ENCODE data around the gene ST3GAL3.

The ST3GAL3 gene

DNA sequence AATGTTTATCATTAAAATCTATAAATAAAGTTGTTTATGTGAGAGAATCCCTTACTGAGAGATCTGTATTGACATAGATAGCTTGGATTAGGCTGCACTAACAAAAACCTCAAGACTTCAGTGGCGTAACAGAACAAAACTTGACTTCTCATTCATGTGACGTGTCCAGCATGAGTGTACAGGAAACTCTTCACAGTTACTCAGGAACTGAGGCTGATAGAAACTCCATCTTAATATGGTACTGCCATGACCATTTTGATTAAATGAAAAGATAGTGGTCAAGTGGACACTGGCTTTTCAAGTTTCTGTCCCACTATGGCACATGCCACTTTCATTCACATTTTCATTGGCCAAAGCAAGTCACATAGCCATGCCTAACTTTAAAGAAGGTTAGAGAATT, 3.7 kb downstream of the ST3GAL3 start:
- no peaks in the 10 kb centered on the region for H3K9me3 ChIP-seq (ENCODE audit: insufficient read depth, low read length, severe bottlenecking)
- no peak for TF ChIP-seq EZH2 (IDR thresholded peaks at IDR 0.05; ENCODE audit: borderline replicate concordance, low read depth, low read length, severe bottlenecking)
- TF ChIP-seq, protein P1, sequence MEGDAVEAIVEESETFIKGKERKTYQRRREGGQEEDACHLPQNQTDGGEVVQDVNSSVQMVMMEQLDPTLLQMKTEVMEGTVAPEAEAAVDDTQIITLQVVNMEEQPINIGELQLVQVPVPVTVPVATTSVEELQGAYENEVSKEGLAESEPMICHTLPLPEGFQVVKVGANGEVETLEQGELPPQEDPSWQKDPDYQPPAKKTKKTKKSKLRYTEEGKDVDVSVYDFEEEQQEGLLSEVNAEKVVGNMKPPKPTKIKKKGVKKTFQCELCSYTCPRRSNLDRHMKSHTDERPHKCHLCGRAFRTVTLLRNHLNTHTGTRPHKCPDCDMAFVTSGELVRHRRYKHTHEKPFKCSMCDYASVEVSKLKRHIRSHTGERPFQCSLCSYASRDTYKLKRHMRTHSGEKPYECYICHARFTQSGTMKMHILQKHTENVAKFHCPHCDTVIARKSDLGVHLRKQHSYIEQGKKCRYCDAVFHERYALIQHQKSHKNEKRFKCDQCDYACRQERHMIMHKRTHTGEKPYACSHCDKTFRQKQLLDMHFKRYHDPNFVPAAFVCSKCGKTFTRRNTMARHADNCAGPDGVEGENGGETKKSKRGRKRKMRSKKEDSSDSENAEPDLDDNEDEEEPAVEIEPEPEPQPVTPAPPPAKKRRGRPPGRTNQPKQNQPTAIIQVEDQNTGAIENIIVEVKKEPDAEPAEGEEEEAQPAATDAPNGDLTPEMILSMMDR (IDR thresholded peaks at IDR 0.05; ENCODE audit: borderline replicate concordance, extremely low read depth, low read length, poor library complexity, severe bottlenecking): no peak
- peaks cover 24% of the 10 kb centered on the region for H3K4me1 ChIP-seq (ENCODE audit: insufficient read depth, low read length)

DNA sequence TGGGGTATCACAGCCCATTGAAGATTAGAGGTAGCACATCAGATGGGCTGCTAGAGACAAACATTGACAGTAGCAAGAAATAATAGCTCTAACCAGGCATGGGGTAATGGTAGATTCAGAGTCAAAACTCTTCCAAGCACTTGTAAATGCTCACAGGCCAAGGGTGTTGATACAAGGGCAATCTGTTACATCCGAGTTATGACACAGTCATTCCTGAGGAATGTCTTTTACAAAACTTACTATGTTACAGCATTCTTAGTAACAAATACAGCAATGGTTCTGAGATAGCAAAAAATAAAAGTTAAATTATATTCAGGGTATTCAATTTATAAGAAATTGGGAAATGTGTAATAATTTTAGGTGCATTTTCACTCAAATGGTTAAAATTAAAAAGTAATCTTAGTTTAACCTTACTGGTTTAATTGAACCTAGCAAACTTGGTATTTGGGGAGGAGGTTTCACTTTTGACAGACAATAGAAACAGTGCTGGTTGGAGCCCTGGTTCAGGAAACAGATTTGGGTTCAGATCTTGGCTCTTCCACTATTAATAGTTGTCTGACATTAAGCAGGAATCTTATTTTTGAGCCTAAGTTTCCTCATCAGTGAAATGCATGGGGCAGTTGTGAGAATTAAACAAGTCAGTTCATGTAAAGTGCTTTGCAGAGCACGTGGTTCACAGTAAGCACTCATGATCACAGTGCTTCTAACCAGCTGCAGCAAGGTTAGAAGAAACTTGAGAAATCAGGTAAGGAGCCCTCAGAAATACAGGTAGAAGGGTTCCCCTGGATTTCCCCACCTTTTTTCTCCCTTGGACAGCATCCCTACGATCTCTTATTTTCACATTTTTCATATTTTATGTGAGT, 4.4 kb downstream of the ST3GAL3 start:
- H3K79me2 ChIP-seq (ENCODE audit: insufficient read depth, low read length): peaks cover 61% of the 10 kb centered on the region
- no peak for DNase-seq
- no peak overlapping the region for H2AFZ ChIP-seq (ENCODE audit: low read depth, low read length)
- H3K27me3 ChIP-seq (ENCODE audit: insufficient read depth, low read length, poor library complexity): no peaks in the 10 kb centered on the region
- no peak overlapping the region for H3K27ac ChIP-seq (ENCODE audit: low read length)
- peaks cover 3% of the 10 kb centered on the region; the same call in 1 of the 2 replicates for H4K20me1 ChIP-seq (ENCODE audit: insufficient read depth, low read length)
- H3K4me2 ChIP-seq (ENCODE audit: insufficient read depth, low read length): no peak overlapping the region
- ATAC-seq (ENCODE audit: insufficient read depth, low read depth): no peak
- no peak overlapping the region for H3K4me3 ChIP-seq (ENCODE audit: low read depth in 1 of 2, low read length in 2 of 2)
- TF ChIP-seq, protein P1 (IDR thresholded peaks at IDR 0.05; ENCODE audit: borderline replicate concordance, extremely low read depth, low read length, poor library complexity, severe bottlenecking): no peak
- no peak for TF ChIP-seq EZH2 (IDR thresholded peaks at IDR 0.05; ENCODE audit: borderline replicate concordance, low read depth, low read length, severe bottlenecking)
- no peak overlapping the region for H3K9ac ChIP-seq (ENCODE audit: low read depth, low read length)
- peaks cover 17% of the 10 kb centered on the region for H3K4me1 ChIP-seq (ENCODE audit: insufficient read depth, low read length)
- peaks cover 29% of the 10 kb centered on the region for H3K36me3 ChIP-seq (ENCODE audit: insufficient read depth, low read length)
- H3K9me3 ChIP-seq (ENCODE audit: insufficient read depth, low read length, severe bottlenecking): no peaks in the 10 kb centered on the region

More for the DNA sequence above, 3.7 kb downstream of the ST3GAL3 start:
- DNase-seq: no peak
- Histone ChIP-seq H3K36me3 (ENCODE audit: insufficient read depth, low read length) (peaks cover 25% of the 10 kb centered on the region), H3K4me3 (ENCODE audit: low read depth in 1 of 2, low read length in 2 of 2) (no peak overlapping the region), H3K9ac (ENCODE audit: low read depth, low read length) (no peak overlapping the region), H3K4me2 (ENCODE audit: insufficient read depth, low read length) (no peak overlapping the region), H3K27me3 (ENCODE audit: insufficient read depth, low read length, poor library complexity) (no peaks in the 10 kb centered on the region), H2AFZ (ENCODE audit: low read depth, low read length) (no peak overlapping the region), H3K27ac (ENCODE audit: low read length) (no peak overlapping the region), H4K20me1 (ENCODE audit: insufficient read depth, low read length) (peaks cover 3% of the 10 kb centered on the region; the same call in 1 of the 2 replicates), H3K79me2 (ENCODE audit: insufficient read depth, low read length) (peaks cover 61% of the 10 kb centered on the region)
- ATAC-seq (ENCODE audit: insufficient read depth, low read depth): no peak

DNA sequence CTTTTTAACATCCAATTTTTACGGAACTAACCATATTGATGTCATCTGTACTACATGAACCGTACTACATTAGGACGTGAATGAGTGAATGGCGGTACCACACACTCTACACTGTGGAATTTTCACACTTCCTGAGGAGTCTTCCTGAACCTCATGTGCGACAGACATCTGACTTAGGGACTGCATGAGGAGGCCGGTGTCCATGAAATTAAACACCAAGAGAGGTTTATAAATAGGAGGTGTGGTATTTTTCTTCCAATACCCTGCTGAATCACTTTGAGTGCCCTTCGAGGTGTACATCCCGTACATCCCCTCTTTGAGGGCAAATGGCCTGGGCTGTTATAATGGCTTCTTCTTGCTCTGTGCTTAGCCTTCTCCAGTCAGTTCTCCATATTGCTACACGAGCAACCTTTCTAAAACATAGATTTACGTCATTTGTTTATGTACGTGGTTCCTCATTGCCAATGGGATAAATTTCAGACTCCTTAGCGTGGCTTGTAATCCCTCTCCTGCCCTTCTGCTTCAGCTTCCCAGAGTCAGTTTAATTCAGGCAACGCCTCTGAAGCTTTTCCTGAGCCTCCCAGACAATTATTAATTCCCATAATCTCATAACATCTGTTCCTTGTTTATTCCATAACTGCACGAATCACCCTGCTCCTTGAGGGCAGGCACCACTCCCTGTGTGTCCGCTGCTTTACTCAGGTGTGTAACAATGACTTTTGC, 9.4 kb downstream of the ST3GAL3 start:
- no peak overlapping the region for H3K27ac ChIP-seq (ENCODE audit: low read length)
- peaks cover 34% of the 10 kb centered on the region for H3K79me2 ChIP-seq (ENCODE audit: insufficient read depth, low read length)
- DNase-seq (no peak), ATAC-seq (ENCODE audit: insufficient read depth, low read depth) (no peak)
- H3K4me2 ChIP-seq (ENCODE audit: insufficient read depth, low read length): no peak overlapping the region
- H3K4me1 ChIP-seq (ENCODE audit: insufficient read depth, low read length): no peaks in the 10 kb centered on the region
- no peak overlapping the region for H2AFZ ChIP-seq (ENCODE audit: low read depth, low read length)
- peaks cover 3% of the 10 kb centered on the region; the same call in 1 of the 2 replicates for H4K20me1 ChIP-seq (ENCODE audit: insufficient read depth, low read length)
- no peaks in the 10 kb centered on the region for H3K27me3 ChIP-seq (ENCODE audit: insufficient read depth, low read length, poor library complexity)
- no peak overlapping the region for H3K4me3 ChIP-seq (ENCODE audit: low read depth in 1 of 2, low read length in 2 of 2)
- TF ChIP-seq, protein P1 (IDR thresholded peaks at IDR 0.05; ENCODE audit: borderline replicate concordance, extremely low read depth, low read length, poor library complexity, severe bottlenecking): no peak
- TF ChIP-seq EZH2 (IDR thresholded peaks at IDR 0.05; ENCODE audit: borderline replicate concordance, low read depth, low read length, severe bottlenecking): no peak
- H3K9me3 ChIP-seq (ENCODE audit: insufficient read depth, low read length, severe bottlenecking): no peaks in the 10 kb centered on the region
- no peak overlapping the region for H3K9ac ChIP-seq (ENCODE audit: low read depth, low read length)
- peaks cover 12% of the 10 kb centered on the region; the same call in 1 of the 2 replicates for H3K36me3 ChIP-seq (ENCODE audit: insufficient read depth, low read length)

Data from DND-41 (cell line).